PC-3 (cell line): ENCODE measurements around the gene PDE11A.

Source experiments
- EZH2 ChIP-seq: fragments of 300-600 bp; sonication (generic); IDR thresholded peaks from one replicate; pipeline ENCODE4 v1.6.1; 2017; ENCODE audit warnings: antibody characterized with exemption, mild to moderate bottlenecking, low read length; ENCODE audit not compliant: unreplicated experiment
- TF ChIP-seq, protein P1 (sequence below): fragments of 300-600 bp; sonication (generic); conservative IDR thresholded peaks from 2 replicates; pipeline ENCODE4 v1.5.1; 2017; ENCODE audit warnings: antibody characterized with exemption, low read depth, mild to moderate bottlenecking, low read length

DNA sequence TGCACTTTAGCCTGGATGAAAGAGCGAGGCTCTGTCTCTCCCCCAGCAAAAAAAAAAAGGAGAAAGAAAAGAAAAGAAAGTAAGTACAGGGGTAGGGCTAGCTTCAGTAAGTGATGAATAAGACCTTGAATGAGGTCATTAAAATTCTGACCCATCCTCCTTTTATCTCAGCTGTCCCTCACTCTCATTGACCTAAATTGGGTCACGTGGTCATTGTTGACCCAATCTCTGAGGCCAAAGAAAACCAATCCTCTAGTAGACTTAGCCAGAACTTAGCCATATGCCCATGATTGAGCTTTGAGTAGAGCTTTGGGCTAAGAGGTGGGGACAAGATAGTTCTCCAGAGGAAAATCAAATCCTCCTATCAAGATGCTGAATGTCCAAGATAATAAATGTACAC lies 149.3 kb downstream of the PDE11A start:
- TF ChIP-seq EZH2, result no peak
- TF ChIP-seq, protein P1, sequence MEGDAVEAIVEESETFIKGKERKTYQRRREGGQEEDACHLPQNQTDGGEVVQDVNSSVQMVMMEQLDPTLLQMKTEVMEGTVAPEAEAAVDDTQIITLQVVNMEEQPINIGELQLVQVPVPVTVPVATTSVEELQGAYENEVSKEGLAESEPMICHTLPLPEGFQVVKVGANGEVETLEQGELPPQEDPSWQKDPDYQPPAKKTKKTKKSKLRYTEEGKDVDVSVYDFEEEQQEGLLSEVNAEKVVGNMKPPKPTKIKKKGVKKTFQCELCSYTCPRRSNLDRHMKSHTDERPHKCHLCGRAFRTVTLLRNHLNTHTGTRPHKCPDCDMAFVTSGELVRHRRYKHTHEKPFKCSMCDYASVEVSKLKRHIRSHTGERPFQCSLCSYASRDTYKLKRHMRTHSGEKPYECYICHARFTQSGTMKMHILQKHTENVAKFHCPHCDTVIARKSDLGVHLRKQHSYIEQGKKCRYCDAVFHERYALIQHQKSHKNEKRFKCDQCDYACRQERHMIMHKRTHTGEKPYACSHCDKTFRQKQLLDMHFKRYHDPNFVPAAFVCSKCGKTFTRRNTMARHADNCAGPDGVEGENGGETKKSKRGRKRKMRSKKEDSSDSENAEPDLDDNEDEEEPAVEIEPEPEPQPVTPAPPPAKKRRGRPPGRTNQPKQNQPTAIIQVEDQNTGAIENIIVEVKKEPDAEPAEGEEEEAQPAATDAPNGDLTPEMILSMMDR, result no peak
